SK-N-SH treated with all-trans-retinoic acid at 6 μM for 48 hours (cell line): ENCODE results near the gene NKTR.

Experiments used
- ATAC-seq: fragments of 200-7000 bp; cut with Tn5 transposase; 3 replicates; pipeline ENCODE4 v1.9.1; 2020; ENCODE audit warnings: mild to moderate bottlenecking, moderate library complexity
- ARNTL ChIP-seq: fragments of 450-650 bp; formaldehyde crosslinking; IDR thresholded peaks from 2 replicates; pipeline ENCODE4 v1.5.0; 2020; ENCODE audit warnings: low read depth, mild to moderate bottlenecking, moderate library complexity, borderline replicate concordance
- BACH2 ChIP-seq: fragments of 250-450 bp; sonication (Bioruptor Pico); IDR thresholded peaks from 2 replicates; pipeline ENCODE4 v1.9.0; 2021; ENCODE audit warnings: mild to moderate bottlenecking, borderline replicate concordance
- CSDC2 ChIP-seq: fragments of 250-450 bp; sonication (Bioruptor Pico); IDR thresholded peaks from 2 replicates; pipeline ENCODE4 v1.5.0; 2020; ENCODE audit warnings: mild to moderate bottlenecking, moderate library complexity
- ESRRG ChIP-seq: fragments of 250-450 bp; sonication (Bioruptor Pico); IDR thresholded peaks from 2 replicates; pipeline ENCODE4 v1.6.1; 2021; ENCODE audit warnings: mild to moderate bottlenecking
- GLIS3 ChIP-seq: fragments of 250-450 bp; sonication (Bioruptor Pico); IDR thresholded peaks from 2 replicates; pipeline ENCODE4 v1.5.0; 2020; ENCODE audit warnings: mild to moderate bottlenecking, moderate library complexity
- ISL1 ChIP-seq: fragments of 250-450 bp; sonication (Bioruptor Pico); IDR thresholded peaks from 2 replicates; pipeline ENCODE4 v2.1.2; 2022; ENCODE audit warnings: mild to moderate bottlenecking, moderate library complexity
- OSR1 ChIP-seq: fragments of 250-450 bp; sonication (Bioruptor Pico); IDR thresholded peaks from 2 replicates; pipeline ENCODE4 v1.8.0; 2022; ENCODE audit warnings: moderate library complexity, mild to moderate bottlenecking, inconsistent platforms
- PPARA ChIP-seq: fragments of 250-450 bp; sonication (Bioruptor Pico); IDR thresholded peaks from 2 replicates; pipeline ENCODE4 v1.5.0; 2020; ENCODE audit warnings: mild to moderate bottlenecking, borderline replicate concordance
- RARB ChIP-seq: fragments of 250-450 bp; sonication (Bioruptor Pico); IDR thresholded peaks from 2 replicates; pipeline ENCODE4 v1.8.0; 2021; ENCODE audit warnings: mild to moderate bottlenecking, moderate library complexity
- SNAI2 ChIP-seq: fragments of 250-450 bp; sonication (Bioruptor Pico); IDR thresholded peaks from 2 replicates; pipeline ENCODE4 v1.5.0; 2020; ENCODE audit warnings: mild to moderate bottlenecking, moderate library complexity
- TCF4 ChIP-seq: fragments of 250-450 bp; sonication (Bioruptor Pico); IDR thresholded peaks from 2 replicates; pipeline ENCODE4 v1.8.0; 2021; ENCODE audit warnings: mild to moderate bottlenecking, moderate library complexity, borderline replicate concordance
- TOX ChIP-seq: fragments of 250-450 bp; sonication (Bioruptor Pico); IDR thresholded peaks from 2 replicates; pipeline ENCODE4 v1.8.0; 2021; ENCODE audit warnings: mild to moderate bottlenecking, moderate library complexity, borderline replicate concordance
- ZC3H10 ChIP-seq: fragments of 250-450 bp; sonication (Bioruptor Pico); IDR thresholded peaks from 2 replicates; pipeline ENCODE4 v1.5.1; 2021; ENCODE audit warnings: mild to moderate bottlenecking, moderate library complexity
- ZFP3 ChIP-seq: fragments of 250-450 bp; sonication (Bioruptor Pico); IDR thresholded peaks from 2 replicates; pipeline ENCODE4 v1.5.0; 2020; ENCODE audit warnings: mild to moderate bottlenecking, moderate library complexity
- ZFP30 ChIP-seq: fragments of 450-650 bp; formaldehyde crosslinking; IDR thresholded peaks from 2 replicates; pipeline ENCODE4 v1.5.0; 2022; ENCODE audit warnings: mild to moderate bottlenecking, moderate library complexity
- ZNF70 ChIP-seq: fragments of 450-650 bp; formaldehyde crosslinking; IDR thresholded peaks from 2 replicates; pipeline ENCODE4 v1.5.0; 2020; ENCODE audit warnings: mild to moderate bottlenecking, moderate library complexity
- ZNF8 ChIP-seq: fragments of 450-650 bp; formaldehyde crosslinking; IDR thresholded peaks from 2 replicates; pipeline ENCODE4 v1.5.0; 2020; ENCODE audit warnings: mild to moderate bottlenecking, moderate library complexity
- TF ChIP-seq, protein P1 (sequence below): fragments of 250-450 bp; sonication (Bioruptor Pico); IDR thresholded peaks from 2 replicates; pipeline ENCODE4 v1.5.1; 2020; ENCODE audit warnings: low read depth, mild to moderate bottlenecking, moderate library complexity
- TF ChIP-seq, protein P2 (sequence below): fragments of 250-450 bp; sonication (Bioruptor Pico); IDR thresholded peaks from 2 replicates; pipeline ENCODE4 v1.8.0; 2020; ENCODE audit warnings: mild to moderate bottlenecking, moderate library complexity, borderline replicate concordance
- TF ChIP-seq, protein P3 (sequence below): fragments of 250-450 bp; sonication (Bioruptor Pico); IDR thresholded peaks from 2 replicates; pipeline ENCODE4 v1.8.0; 2021; ENCODE audit warnings: low read depth, mild to moderate bottlenecking, moderate library complexity, borderline replicate concordance
- TF ChIP-seq, protein P4 (sequence below): fragments of 250-450 bp; sonication (Bioruptor Pico); IDR thresholded peaks from 2 replicates; pipeline ENCODE4 v1.5.0; 2020; ENCODE audit warnings: mild to moderate bottlenecking, moderate library complexity

Gene NKTR

DNA sequence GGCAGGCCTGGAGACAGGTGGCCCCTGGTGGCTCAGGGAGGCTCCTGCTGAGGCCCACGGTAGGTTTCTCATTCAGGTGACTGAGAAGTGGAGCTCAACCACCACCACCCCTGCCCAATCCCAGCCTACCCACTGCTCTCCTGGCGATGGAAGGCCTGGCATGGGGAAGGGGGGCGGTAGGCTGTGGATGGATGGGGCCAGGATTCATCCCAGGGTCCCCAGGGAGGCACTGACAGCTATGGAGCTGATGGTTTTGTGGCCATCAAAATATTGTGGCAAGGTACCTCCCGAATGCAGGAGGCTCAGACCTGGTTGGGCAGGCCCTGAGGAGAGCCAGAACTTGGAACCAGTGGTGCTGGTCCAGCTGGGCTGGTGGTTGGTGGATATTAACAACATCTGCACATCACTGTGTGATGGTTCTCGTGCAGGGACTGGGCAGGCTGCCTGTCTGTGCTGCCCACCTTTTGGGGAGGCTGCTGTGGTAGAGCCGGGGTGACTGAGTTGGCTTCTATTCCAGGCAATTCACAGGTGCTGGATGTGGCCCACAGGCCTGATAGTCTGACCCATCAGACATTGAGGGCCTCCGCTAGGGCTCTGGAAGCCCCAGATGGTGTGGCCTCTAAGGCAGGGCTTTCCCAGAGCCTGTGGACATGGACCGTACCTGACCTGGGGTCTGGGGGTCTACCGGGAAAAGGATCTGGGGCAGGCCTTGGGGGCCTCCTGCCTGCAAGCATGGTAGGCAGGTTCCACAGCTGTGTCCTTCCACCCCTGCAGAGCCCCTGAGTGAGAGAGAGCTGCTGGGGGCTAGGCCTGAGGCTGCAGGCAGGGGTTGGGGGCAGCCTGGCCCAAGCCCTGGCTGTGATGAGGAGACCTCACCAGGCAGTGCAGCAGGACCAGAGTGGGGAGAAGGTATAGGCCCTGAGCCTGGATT is 56.5 kb downstream of the NKTR start:
- ATAC-seq, result no peak
- TF ChIP-seq, protein P1, sequence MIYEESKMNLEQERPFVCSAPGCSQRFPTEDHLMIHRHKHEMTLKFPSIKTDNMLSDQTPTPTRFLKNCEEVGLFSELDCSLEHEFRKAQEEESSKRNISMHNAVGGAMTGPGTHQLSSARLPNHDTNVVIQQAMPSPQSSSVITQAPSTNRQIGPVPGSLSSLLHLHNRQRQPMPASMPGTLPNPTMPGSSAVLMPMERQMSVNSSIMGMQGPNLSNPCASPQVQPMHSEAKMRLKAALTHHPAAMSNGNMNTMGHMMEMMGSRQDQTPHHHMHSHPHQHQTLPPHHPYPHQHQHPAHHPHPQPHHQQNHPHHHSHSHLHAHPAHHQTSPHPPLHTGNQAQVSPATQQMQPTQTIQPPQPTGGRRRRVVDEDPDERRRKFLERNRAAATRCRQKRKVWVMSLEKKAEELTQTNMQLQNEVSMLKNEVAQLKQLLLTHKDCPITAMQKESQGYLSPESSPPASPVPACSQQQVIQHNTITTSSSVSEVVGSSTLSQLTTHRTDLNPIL, result no peak
- TF ChIP-seq RARB (CRISPR knock-in tag), result no peak
- TF ChIP-seq ZNF70 (CRISPR knock-in tag), result no peak
- TF ChIP-seq PPARA (CRISPR knock-in tag), result no peak
- no peak for TF ChIP-seq CSDC2
- TF ChIP-seq ZFP30 (CRISPR knock-in tag), result no peak
- no peak for TF ChIP-seq ESRRG (CRISPR knock-in tag)
- no peak for TF ChIP-seq ISL1 (CRISPR knock-in tag)
- TF ChIP-seq, protein P2, sequence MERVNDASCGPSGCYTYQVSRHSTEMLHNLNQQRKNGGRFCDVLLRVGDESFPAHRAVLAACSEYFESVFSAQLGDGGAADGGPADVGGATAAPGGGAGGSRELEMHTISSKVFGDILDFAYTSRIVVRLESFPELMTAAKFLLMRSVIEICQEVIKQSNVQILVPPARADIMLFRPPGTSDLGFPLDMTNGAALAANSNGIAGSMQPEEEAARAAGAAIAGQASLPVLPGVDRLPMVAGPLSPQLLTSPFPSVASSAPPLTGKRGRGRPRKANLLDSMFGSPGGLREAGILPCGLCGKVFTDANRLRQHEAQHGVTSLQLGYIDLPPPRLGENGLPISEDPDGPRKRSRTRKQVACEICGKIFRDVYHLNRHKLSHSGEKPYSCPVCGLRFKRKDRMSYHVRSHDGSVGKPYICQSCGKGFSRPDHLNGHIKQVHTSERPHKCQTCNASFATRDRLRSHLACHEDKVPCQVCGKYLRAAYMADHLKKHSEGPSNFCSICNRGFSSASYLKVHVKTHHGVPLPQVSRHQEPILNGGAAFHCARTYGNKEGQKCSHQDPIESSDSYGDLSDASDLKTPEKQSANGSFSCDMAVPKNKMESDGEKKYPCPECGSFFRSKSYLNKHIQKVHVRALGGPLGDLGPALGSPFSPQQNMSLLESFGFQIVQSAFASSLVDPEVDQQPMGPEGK, result no peak
- no peak for TF ChIP-seq TCF4 (CRISPR knock-in tag)
- no peak for TF ChIP-seq TOX (CRISPR knock-in tag)
- TF ChIP-seq ZC3H10 (CRISPR knock-in tag), result no peak
- TF ChIP-seq GLIS3 (CRISPR knock-in tag), result no peak
- no peak for TF ChIP-seq BACH2
- TF ChIP-seq, protein P3, sequence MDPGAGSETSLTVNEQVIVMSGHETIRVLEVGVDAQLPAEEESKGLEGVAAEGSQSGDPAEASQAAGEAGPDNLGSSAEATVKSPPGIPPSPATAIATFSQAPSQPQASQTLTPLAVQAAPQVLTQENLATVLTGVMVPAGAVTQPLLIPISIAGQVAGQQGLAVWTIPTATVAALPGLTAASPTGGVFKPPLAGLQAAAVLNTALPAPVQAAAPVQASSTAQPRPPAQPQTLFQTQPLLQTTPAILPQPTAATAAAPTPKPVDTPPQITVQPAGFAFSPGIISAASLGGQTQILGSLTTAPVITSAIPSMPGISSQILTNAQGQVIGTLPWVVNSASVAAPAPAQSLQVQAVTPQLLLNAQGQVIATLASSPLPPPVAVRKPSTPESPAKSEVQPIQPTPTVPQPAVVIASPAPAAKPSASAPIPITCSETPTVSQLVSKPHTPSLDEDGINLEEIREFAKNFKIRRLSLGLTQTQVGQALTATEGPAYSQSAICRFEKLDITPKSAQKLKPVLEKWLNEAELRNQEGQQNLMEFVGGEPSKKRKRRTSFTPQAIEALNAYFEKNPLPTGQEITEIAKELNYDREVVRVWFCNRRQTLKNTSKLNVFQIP (CRISPR knock-in tag), result no peak
- no peak for TF ChIP-seq OSR1

DNA sequence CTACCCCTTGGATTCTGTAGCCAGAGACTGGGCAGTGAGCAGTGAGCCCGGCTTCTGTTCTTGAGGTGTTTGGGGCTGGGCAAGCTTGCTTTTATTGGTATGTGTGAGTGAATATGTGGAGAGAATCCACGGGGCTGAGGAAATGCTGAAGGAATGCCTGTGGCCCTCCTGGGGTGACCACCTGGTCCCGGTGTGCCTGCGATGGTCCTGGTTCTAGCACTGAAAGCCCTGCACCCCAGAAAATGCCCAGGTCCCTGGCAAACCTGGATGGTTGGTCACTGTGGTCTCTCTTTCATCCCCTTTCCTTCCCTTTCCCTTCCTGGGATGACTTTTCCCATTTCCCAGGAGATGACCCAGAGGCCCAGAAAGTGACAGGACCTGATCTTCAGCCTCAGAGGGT is 57.2 kb downstream of the NKTR start:
- TF ChIP-seq, protein P3 (CRISPR knock-in tag), result no peak
- TF ChIP-seq OSR1 (no peak), TOX (CRISPR knock-in tag) (no peak), ISL1 (CRISPR knock-in tag) (no peak), SNAI2 (no peak), ZNF8 (CRISPR knock-in tag) (no peak), ESRRG (CRISPR knock-in tag) (no peak), ZC3H10 (CRISPR knock-in tag) (no peak), ZFP3 (CRISPR knock-in tag) (no peak), ARNTL (CRISPR knock-in tag) (no peak)
- TF ChIP-seq, protein P4, sequence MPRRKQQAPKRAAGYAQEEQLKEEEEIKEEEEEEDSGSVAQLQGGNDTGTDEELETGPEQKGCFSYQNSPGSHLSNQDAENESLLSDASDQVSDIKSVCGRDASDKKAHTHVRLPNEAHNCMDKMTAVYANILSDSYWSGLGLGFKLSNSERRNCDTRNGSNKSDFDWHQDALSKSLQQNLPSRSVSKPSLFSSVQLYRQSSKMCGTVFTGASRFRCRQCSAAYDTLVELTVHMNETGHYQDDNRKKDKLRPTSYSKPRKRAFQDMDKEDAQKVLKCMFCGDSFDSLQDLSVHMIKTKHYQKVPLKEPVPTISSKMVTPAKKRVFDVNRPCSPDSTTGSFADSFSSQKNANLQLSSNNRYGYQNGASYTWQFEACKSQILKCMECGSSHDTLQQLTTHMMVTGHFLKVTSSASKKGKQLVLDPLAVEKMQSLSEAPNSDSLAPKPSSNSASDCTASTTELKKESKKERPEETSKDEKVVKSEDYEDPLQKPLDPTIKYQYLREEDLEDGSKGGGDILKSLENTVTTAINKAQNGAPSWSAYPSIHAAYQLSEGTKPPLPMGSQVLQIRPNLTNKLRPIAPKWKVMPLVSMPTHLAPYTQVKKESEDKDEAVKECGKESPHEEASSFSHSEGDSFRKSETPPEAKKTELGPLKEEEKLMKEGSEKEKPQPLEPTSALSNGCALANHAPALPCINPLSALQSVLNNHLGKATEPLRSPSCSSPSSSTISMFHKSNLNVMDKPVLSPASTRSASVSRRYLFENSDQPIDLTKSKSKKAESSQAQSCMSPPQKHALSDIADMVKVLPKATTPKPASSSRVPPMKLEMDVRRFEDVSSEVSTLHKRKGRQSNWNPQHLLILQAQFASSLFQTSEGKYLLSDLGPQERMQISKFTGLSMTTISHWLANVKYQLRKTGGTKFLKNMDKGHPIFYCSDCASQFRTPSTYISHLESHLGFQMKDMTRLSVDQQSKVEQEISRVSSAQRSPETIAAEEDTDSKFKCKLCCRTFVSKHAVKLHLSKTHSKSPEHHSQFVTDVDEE (CRISPR knock-in tag), result no peak
- TF ChIP-seq, protein P1, result no peak
- TF ChIP-seq, all 23 proteins: peak for 0

More for the DNA sequence above, 57.2 kb downstream of the NKTR start:
- ATAC-seq, result no peak
